IPS-NIHi7 (cell line): ENCODE measurements around the gene SSNA1.
A peak's percentile ranks its signal among the peaks of the same experiment; 100 is the strongest.

Experiments
- DNase-seq: peaks from one replicate; pipeline ENCODE4 v3.0.0; 2012; ENCODE audit warnings: mixed read lengths; ENCODE audit errors: extremely low spot score

SSNA1 gene

DNA sequence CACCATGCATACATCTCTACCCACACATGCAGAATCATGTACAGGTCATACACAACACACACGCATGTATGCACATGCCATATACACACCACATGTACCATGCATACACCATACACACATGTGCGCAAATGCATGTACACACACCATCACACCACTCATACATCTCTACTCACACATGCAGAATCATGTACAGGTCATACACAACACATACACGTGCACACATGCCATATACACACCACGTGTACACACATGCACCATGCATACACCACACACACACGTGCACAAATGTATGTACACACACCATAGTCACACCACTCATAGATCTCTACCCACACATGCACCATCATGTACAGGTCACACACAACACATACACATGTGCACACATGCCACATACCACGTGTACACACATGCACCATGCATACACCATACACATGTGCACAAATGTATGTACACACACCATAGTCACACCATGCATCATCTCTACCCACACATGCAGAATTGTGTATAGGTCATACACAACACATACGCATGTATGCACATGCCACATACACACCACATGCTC lies 35.6 kb upstream of the SSNA1 start:
- no peak for DNase-seq

DNA sequence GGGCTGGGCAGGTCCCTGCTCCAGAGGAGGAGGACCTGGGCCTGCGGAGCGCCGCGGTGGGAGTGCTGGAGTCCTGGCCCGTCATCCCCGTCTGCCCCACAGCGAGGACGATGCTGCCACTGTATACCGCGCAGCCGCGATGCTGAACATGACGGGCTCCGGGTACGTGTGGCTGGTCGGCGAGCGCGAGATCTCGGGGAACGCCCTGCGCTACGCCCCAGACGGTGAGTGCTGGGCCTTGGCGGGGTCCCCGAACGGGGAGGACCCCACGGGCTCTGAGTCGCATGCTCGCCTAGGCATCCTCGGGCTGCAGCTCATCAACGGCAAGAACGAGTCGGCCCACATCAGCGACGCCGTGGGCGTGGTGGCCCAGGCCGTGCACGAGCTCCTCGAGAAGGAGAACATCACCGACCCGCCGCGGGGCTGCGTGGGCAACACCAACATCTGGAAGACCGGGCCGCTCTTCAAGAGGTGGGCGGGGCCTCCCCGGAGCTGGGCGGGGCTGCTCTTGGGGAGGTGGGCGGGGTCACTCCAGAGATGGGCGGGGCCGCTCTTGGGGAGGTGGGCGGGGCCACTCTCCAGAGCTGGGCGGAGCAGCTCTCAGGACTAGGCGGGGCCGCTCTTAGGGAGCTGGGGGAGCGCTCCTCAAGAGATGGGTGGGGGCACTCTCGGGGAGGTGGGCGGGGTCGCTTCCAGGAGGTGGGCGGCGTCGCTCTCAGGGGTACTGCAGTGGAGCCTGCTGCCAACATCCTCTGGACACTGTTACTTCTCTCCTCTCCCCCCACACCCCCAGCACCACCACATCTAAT lies 31.7 kb upstream of the SSNA1 start:
- DNase-seq = peak; percentile 73

DNA sequence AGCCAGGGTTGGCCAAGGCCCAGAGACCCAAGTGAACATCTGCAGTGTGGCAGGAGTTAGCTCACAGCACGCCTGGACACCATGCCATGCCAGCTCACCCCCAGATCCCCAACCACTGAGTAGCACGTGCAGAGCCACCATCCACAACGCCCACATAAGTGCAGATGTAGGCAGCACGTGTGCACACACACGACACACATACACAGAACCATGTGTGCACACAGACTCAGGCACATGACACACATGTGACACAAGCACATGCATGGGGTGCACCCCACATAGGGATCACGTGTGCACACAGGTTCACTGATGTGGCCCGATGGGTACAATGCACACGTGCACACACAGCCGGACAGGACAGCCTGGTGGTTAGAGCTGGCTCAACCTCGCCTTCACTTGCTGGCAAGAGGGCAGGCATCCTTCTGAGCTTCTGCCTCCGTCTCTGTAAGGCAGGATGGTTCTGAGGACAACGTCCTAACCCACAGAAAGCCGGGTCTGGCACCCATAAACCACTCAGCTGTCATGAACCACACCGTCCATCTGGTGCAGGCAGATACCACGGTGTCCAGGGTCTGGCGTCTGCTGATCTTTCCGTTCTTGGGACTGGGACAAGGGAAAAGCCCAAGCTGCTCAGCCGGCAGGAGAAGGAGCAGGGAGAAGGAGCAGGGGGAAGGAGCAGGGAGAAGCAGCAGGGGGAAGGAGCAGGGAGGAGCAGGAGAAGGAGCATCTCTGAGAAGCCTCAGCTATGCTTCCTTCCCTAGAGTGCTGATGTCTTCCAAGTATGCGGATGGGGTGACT lies 30.7 kb upstream of the SSNA1 start:
- no peak for DNase-seq

DNA sequence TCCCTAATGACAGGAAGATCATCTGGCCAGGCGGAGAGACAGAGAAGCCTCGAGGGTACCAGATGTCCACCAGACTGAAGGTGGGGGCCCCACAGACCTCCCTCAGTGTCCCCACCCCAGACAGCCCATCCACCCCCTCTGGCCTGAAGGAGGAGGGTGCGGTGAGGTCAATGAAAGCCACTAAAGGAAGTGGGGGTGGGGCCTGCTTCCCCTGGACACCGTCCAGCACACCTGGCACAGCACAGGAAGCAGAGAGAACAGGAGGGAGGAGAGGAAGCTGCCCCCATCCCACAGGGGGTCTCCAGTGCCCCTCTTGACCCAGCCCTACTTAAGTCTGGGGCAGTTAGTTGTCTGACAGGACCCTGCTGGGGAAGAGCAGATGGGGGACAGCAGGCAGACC lies 29.9 kb upstream of the SSNA1 start:
- no peak for DNase-seq

DNA sequence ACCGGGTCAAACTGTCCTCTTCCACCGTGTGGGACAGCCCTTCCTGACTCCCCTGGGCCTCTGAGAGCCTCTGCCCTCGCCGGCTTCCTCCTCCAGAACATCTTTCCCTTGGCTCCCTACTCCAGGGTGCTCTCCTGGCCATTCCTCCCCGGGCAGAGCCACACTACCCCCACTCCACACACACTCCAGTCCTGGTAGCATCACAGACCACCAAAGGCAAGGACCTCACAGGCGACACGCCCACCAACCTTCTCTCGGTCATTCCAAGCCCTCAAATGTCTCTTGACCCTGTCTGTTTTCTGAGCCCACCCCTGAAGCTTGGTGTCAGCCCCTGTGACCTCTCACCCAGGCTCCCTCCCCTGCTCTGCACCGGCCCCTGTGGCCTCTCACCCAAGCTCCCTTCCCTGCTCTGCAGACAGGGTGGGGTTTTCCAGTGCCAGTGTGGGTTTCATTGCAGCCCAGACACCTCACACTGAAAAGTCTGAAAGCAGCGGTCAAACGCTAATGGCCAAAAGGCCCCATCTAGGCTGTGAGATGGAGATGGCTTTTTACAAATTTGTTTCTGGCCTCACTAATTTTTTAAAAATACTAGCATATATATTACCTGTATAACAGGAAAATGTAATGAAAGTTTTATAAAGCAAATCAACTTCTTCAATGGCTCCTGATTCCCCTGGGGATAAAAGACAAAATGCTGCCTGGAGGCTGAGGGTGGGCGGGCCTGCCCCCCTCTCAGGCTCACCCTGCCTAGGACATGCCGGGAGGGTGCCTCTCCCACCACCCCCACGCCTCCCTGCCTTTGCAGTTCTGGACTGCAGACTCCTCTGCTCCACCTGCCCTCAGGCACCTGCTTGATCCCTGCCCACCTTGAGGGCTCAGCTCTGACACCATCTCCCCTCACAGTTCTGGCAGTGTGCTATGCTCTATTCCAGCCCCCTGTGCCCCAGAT lies 29.1 kb upstream of the SSNA1 start:
- DNase-seq = no peak

DNA sequence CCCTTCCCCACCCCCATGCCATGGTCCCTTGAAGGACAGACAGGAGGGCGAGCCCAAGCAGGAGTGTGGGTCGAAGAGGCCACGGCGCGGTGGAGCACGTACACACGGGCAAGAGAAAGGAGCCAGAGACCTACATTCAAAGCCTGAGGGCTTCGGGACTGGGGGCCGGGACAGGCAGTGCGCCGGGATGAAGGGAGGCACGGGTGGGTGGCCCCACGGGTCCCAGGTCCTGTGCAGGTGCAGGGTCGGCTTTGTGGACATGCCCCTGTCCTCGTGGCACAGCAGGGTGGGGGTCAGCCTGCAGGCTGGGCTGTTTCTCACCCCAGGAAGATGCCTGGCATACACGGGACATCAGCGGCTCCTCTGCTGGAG lies 28.4 kb upstream of the SSNA1 start:
- DNase-seq = no peak

DNA sequence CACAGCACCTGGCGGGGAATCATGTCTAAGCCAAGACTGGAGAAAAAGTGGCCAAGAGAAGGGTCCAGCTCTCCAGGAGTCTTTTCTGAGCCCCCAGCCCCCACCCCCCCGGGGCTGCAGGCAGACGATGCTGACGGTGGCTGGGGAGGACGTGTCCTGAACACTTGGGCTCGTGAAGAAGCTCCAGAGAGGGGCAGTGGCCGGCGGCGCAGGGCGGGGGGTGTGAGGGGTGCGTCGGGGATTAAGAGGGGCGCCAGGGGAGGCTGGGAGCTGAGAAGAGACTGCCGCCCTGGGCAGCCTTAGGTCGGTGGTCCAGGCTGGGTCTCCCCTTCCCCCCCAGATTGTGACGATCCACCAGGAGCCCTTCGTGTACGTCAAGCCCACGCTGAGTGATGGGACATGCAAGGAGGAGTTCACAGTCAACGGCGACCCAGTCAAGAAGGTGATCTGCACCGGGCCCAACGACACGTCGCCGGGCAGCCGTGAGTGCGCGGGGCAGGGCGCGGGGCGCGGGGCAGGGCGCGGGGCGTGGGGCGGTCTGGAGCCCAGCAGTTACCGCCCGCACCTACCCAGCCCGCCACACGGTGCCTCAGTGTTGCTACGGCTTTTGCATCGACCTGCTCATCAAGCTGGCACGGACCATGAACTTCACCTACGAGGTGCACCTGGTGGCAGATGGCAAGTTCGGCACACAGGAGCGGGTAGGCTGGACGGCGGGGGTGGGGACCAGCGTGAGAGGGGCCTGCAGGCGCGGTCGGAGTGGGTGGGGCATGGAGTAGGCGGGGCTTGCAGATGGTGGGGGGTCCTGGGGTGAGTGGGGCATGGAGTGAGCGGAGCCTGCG lies 27.5 kb upstream of the SSNA1 start:
- no peak for DNase-seq

DNA sequence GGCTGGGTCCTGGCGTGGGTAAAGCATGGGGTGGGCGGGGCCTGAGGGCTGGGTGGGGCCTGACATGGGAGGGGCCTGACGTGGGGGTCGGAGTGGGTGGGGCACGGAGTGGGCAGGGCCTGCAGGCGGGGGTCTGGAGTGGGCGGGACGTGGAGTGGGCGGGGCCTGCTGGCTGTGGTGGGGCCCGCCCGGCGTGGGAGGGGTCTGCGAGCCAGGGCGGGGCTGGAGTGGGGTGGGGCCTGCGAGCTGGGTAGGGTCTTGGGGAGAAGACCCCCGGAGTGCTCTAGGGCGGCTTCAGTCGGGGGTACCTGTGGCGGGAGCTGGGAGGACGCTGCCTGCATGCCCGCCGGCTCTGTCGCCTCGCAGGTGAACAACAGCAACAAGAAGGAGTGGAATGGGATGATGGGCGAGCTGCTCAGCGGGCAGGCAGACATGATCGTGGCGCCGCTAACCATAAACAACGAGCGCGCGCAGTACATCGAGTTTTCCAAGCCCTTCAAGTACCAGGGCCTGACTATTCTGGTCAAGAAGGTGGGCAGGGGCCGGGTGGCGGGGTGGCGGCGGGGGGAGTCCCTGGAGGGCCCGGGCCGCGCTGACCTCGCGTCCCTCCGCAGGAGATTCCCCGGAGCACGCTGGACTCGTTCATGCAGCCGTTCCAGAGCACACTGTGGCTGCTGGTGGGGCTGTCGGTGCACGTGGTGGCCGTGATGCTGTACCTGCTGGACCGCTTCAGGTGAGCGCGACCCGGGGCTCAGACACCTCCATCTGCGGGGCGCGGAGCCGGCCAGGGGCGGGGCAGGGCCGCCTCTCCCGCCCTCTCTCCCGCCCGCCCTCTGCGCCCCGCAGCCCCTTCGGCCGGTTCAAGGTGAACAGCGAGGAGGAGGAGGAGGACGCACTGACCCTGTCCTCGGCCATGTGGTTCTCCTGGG lies 26.7 kb upstream of the SSNA1 start:
- DNase-seq = peak; percentile 80

DNA sequence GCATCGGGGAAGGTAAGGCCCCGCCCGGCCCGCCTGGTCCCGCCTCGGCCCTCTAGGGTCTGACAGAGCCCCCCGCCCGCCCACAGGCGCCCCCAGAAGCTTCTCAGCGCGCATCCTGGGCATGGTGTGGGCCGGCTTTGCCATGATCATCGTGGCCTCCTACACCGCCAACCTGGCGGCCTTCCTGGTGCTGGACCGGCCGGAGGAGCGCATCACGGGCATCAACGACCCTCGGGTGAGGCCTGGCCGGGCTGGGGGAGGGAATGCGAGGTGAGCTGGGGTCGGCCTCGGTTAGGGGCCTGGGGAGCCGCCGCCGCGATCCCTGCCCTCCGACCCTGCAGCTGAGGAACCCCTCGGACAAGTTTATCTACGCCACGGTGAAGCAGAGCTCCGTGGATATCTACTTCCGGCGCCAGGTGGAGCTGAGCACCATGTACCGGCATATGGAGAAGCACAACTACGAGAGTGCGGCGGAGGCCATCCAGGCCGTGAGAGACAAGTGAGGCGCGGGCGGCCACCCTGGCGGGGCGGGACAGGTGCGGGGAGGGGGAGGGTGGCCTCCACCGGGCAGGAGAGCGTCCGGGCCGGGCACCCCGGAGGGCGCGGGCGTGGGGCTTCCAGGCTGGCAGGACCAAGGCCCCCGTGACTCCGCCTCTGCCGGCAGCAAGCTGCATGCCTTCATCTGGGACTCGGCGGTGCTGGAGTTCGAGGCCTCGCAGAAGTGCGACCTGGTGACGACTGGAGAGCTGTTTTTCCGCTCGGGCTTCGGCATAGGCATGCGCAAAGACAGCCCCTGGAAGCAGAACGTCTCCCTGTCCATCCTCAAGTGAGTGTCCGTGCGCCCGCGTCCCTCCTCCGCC lies 25.7 kb upstream of the SSNA1 start:
- peak; percentile 59 for DNase-seq

DNA sequence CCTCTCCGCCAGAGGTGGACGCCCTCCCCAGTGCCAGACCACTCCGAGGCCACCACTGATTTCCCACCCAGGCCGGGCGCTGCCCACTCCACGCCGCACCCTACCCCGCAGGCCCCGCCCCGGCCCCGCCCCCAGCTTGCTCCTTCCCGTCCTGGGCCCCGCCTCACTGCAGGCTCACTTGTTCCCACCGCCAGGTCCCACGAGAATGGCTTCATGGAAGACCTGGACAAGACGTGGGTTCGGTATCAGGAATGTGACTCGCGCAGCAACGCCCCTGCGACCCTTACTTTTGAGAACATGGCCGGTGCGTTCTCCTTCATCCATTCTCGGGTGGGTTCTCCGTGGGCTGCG lies 25.1 kb upstream of the SSNA1 start:
- peak; percentile 44 for DNase-seq

DNA sequence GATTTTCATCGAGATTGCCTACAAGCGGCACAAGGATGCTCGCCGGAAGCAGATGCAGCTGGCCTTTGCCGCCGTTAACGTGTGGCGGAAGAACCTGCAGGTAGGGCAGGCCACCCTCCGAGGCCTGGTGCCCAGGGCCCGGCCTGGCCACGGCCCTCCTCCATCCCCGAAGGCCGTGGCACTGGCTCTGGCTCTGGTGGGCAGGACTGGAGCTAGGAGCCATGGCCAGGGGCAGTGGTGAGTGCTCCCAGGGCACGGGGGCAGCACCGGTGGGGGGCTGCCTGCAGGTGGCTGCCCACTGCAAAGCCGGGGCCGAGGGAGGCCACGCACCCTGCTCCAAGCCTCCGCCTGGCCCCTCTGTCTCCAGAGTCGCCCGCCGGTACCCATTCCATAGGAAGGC lies 24.7 kb upstream of the SSNA1 start:
- DNase-seq = no peak

DNA sequence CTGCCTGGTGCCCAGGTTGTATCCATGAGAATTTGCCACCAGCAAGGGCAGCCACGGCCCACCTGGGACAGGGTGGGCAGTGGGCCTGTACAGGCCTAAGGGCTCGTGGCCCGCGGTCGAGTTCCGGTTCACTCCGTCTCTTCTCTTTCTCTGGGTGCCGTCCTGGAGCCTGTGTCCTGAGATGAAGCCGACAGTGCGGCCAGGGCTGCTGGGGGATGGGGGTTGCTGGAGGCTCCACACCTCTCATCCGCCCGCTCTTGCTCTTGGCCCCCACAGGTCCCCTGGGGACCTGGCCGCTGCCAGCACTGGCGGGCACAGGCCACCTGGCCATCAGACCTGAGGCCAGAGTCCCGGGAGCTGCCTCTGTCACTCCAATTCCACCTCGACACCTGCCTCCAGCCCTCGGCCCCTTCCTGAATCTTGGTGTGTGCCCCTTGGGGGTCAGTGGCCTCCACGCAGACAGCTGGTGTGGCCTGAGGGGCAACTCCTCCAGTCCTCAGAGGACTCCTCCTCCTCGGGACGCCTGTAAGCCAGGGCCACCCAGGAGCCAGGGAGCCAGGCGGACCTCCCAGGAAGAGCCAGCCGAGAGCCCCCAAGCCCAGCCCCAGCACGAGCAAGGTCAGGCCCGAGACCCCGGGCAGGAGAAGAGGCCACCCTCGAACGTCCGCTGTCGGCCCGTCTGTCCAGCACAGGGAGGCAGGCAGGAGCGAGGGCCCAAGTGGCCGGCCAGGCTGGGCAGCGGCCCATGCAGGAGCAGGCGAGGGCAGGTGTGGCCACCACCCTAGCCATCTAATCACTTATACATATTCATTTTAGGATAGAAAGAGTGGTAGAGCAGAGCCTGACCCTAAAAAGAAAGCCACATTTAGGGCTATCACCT lies 23.9 kb upstream of the SSNA1 start:
- no peak for DNase-seq

DNA sequence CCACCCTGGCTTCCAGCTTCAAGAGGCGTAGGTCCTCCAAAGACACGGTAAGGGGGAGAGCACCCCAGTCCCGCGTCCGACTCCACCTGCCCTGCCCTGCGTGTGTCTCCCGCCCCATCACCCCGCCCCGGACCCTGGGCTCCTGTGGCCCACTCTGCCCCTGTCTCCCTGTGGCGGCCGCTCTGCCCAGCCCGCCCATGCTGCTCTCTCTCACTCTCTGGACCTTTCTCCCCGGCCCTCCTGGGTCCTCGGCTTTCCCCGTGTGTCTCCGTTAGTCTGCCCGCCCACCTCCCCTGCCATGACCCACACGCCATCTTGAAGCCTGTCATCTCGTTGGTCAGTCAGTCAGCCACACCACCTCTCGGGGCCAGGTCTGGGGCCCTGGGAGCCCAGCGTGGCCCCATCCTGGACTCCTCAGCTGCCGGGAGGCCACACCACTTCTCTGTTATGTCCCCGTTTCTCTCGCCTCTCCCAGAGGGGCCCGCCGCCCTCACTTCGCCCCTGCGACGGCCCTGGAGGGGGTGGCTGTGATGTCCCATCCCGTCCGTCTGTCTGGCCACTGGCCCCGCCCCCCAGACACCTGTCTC lies 23.1 kb upstream of the SSNA1 start:
- DNase-seq = no peak

DNA sequence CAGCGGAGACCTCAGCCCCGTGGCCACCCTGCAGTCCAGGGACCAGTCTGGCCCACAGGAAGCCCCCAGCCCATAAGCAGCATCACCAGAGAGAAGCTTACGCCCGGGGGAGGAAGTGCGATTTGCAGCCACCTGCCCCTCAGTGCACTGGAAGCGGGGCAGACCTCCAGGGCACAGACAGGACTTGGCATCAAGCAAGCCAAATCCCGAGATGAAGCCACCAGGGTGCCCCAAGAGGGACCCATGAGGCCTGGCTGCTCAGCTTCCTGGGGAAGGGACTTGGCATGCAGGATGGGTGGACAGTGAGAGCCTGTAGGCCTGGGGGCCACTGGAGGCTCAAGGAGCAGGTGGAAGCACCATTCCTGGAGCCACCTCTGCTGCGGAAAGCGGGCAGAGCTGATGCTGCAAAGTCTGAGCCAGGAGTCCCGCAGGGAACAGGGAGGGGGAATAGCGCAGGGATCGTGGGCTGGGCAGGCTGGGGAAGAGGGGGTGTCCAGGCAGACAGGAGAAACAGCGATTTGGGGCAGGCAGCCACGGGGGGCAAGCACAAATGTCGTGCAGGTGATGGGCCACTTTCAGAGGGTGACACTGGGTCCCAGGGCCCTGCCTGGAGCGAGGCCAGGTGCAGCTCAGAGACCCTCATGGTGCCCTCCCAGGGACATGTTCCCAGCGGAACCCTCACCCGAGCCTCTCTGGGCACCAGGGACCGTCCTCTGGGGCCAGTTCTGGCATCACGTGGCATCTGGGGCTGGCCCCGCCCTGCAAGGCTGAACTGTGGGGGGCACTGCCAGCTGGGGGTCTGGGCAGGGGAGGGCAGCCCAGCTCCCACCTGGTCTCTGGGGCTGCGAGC lies 21.9 kb upstream of the SSNA1 start:
- no peak for DNase-seq

DNA sequence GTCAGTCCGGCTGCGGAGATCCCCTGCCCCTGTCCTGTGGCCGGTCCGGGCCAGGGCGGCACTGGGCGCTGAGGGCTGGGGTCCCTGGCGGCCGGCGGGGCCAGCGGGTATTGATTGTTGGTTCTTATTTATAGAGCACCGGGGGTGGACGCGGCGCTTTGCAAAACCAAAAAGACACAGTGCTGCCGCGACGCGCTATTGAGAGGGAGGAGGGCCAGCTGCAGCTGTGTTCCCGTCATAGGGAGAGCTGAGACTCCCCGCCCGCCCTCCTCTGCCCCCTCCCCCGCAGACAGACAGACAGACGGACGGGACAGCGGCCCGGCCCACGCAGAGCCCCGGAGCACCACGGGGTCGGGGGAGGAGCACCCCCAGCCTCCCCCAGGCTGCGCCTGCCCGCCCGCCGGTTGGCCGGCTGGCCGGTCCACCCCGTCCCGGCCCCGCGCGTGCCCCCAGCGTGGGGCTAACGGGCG lies 21.2 kb upstream of the SSNA1 start:
- DNase-seq = no peak
